GM12878 (cell line): ENCODE results near the gene UBL4A. TPM values are rescaled to one million over a fixed set of nuclear protein-coding genes. Genes with fewer than 3 reads are reported as not detected.

Source experiments
- ATAC-seq: fragments of 200-7000 bp; cut with Tn5 transposase; 3 replicates; pipeline ENCODE4 v1.9.1; 2020; ENCODE audit warnings: mild to moderate bottlenecking, moderate library complexity
- BruUV-seq: library from RNA; stranded (reverse); fragments of 400-500 nt; replicated peaks from 2 replicates; lab custom pipeline; 2021; lab: Mats Ljungman, UMichigan
- CTCF ChIA-PET: fragments of 300-600 bp; sonication (Branson Sonifier 250); formaldehyde crosslinking; extraction: SDS; loops from one replicate; lab custom pipeline; 2021; ENCODE audit warnings: inconsistent platforms; lab: Yijun Ruan, JAX
- POLR2A ChIA-PET: fragments of 350-600 bp; formaldehyde crosslinking; extraction: SDS; loops from one replicate; lab custom pipeline; 2021; ENCODE audit warnings: inconsistent platforms; lab: Charles Lee
- RAD21 ChIA-PET: fragments of 300-600 bp; sonication (Branson Sonifier 250); formaldehyde crosslinking; loops from one replicate; lab custom pipeline; 2023; ENCODE audit warnings: antibody characterized with exemption; ENCODE audit not compliant: unreplicated experiment; lab: Charles Lee
- SMC1A ChIA-PET: fragments of 300-600 bp; sonication (Branson Sonifier 250); formaldehyde crosslinking; loops from one replicate; lab custom pipeline; 2023; ENCODE audit not compliant: unreplicated experiment, uncharacterized antibody; lab: Charles Lee
- DNase-seq: peaks from one replicate; pipeline ENCODE4 v3.0.0-alpha.2; 2011; ENCODE audit warnings: low read depth, low spot score
- FAIRE-seq: peaks from 3 replicates; lab custom pipeline; 2011; peaks lifted over from hg19 to GRCh38; lab: Jason Lieb, UNC
- H2AFZ ChIP-seq: 2 replicates; pipeline ENCODE4 v1.6.0; 2011; ENCODE audit warnings: low read depth, low read length, control low read depth; ENCODE audit not compliant: control insufficient read depth
- H3K27ac ChIP-seq: 2 replicates; pipeline ENCODE4 v1.5.1; 2011; ENCODE audit warnings: control low read depth; ENCODE audit not compliant: control insufficient read depth, insufficient read depth
- H3K27me3 ChIP-seq, 2 experiments: replicated peaks in 1 of 2; 2 replicates each; pipeline versions ENCODE4 v1.6.0 to v1.6.1; 2011; ENCODE audit warnings: low read length in 1 of 2; ENCODE audit not compliant: control insufficient read depth in 2 of 2, insufficient read depth in 2 of 2
- H3K36me3 ChIP-seq, 2 experiments: 2 replicates each; pipeline ENCODE4 v1.5.1; 2011; ENCODE audit warnings: low read length in 1 of 2; ENCODE audit not compliant: control insufficient read depth in 2 of 2, insufficient read depth in 2 of 2
- H3K4me1 ChIP-seq: 2 replicates; pipeline ENCODE4 v1.6.1; 2011; ENCODE audit warnings: mild to moderate bottlenecking, low read length, moderate library complexity, mixed read lengths; ENCODE audit not compliant: control insufficient read depth, insufficient read depth
- H3K4me2 ChIP-seq: 2 replicates; pipeline ENCODE4 v1.6.0; 2011; ENCODE audit warnings: control low read depth; ENCODE audit not compliant: control insufficient read depth, insufficient read depth
- H3K4me3 ChIP-seq: fragments of 200-600 bp; sonication (generic); 2 replicates; pipeline ENCODE4 v1.5.1; 2016
- H3K79me2 ChIP-seq: 2 replicates; pipeline ENCODE4 v1.6.0; 2011; ENCODE audit warnings: low read length; ENCODE audit not compliant: control insufficient read depth, insufficient read depth
- H3K9ac ChIP-seq: 2 replicates; pipeline ENCODE4 v1.8.0; 2011; ENCODE audit warnings: low read length, control low read depth, mixed read lengths; ENCODE audit not compliant: control insufficient read depth, insufficient read depth
- H3K9me3 ChIP-seq: replicated peaks from 3 replicates; pipeline ENCODE4 v1.5.1; 2011; ENCODE audit warnings: mild to moderate bottlenecking, low read length; ENCODE audit not compliant: control insufficient read depth, insufficient read depth
- H4K20me1 ChIP-seq: 2 replicates; pipeline ENCODE4 v1.6.0; 2011; ENCODE audit not compliant: control insufficient read depth, insufficient read depth
- CBFB ChIP-seq: IDR thresholded peaks from 2 replicates; pipeline ENCODE4 v1.6.1; 2016; ENCODE audit warnings: antibody characterized with exemption, low read depth
- GATAD2B ChIP-seq: fragments of 450-650 bp; conservative IDR thresholded peaks from 2 replicates; pipeline ENCODE4 v1.6.1; 2017; ENCODE audit warnings: low read depth, mild to moderate bottlenecking, moderate library complexity
- JUND ChIP-seq: IDR thresholded peaks from 2 replicates; pipeline ENCODE4 v1.6.1; 2012; ENCODE audit warnings: low read depth, mild to moderate bottlenecking, low read length, improper control_type of control experiment, moderate library complexity
- KDM1A ChIP-seq: fragments of 200-600 bp; sonication (generic); IDR thresholded peaks from 2 replicates; pipeline ENCODE4 v1.6.1; 2016; ENCODE audit warnings: borderline replicate concordance
- MTA3 ChIP-seq: IDR thresholded peaks from 2 replicates; pipeline ENCODE4 v1.6.1; 2012; ENCODE audit warnings: low read length, inconsistent platforms, borderline replicate concordance
- MYB ChIP-seq: fragments of 150-350 bp; IDR thresholded peaks from 2 replicates; pipeline ENCODE4 v1.6.1; 2014; ENCODE audit warnings: mild to moderate bottlenecking, low read depth, low read length, borderline replicate concordance
- NR2C2 ChIP-seq: IDR thresholded peaks from 2 replicates; pipeline ENCODE4 v1.6.1; 2011; ENCODE audit warnings: borderline replicate concordance, low read depth; ENCODE audit not compliant: control insufficient read depth, insufficient read length
- POLR2AphosphoS2 ChIP-seq: IDR thresholded peaks from 2 replicates; pipeline ENCODE4 v1.6.1; 2011; ENCODE audit warnings: low read depth, mild to moderate bottlenecking, low read length, improper control_type of control experiment, moderate library complexity
- SMAD1 ChIP-seq: fragments of 450-650 bp; IDR thresholded peaks from 2 replicates; pipeline ENCODE4 v1.6.1; 2018; ENCODE audit warnings: mild to moderate bottlenecking, low read depth; ENCODE audit not compliant: partially characterized antibody
- STAT1 ChIP-seq: fragments of 450-650 bp; conservative IDR thresholded peaks from 2 replicates; pipeline ENCODE4 v1.6.1; 2014; ENCODE audit warnings: antibody characterized with exemption, mild to moderate bottlenecking
- TBL1XR1 ChIP-seq: IDR thresholded peaks from 2 replicates; pipeline ENCODE4 v1.6.1; 2012; ENCODE audit warnings: low read depth, low read length, improper control_type of control experiment
- YY1 ChIP-seq: IDR thresholded peaks from 2 replicates; pipeline ENCODE4 v1.6.1; 2011; ENCODE audit warnings: low read depth, mild to moderate bottlenecking, low read length
- ZNF384 ChIP-seq: IDR thresholded peaks from 2 replicates; pipeline ENCODE4 v1.6.1; 2012; ENCODE audit warnings: low read depth, mild to moderate bottlenecking, low read length, improper control_type of control experiment, borderline replicate concordance
- ZZZ3 ChIP-seq: IDR thresholded peaks from 2 replicates; pipeline ENCODE4 v1.6.1; 2011; ENCODE audit warnings: low read depth; ENCODE audit not compliant: control insufficient read depth, insufficient read length
- WGBS: methylation state at CpG from one replicate; pipeline ENCODE4 v1.1.6; 2016; ENCODE audit warnings: low lambda C conversion rate; ENCODE audit not compliant: insufficient replicate concordance, insufficient coverage; ENCODE audit errors: missing lambda C conversion rate; 5-methylcytosine and 5-hydroxymethylcytosine counted together
- in situ Hi-C: fragments of 300-500 bp; cut with MboI; formaldehyde crosslinking; loops from 9 replicates; pipeline ENCODE4 v1.14.3; 2018; ENCODE audit warnings: mixed read lengths
- intact Hi-C: fragments of 100-400 bp; cut with micrococcal nuclease; formaldehyde crosslinking; loops from one replicate; pipeline ENCODE4 v1.14.2; 2022; ENCODE audit not compliant: unreplicated experiment
- polyA plus RNA-seq, 11 experiments: library from polyadenylated mRNA; depleted of rRNA in 4 of 11; unstranded in 6 of 11; stranded (reverse) in 5 of 11; fragments of >200 nt; fragmentation: Nextera tagmentation in 4 of 11; fragmentation: Illumina TruSeq in 1 of 11; extraction: Ambion mirVana in 4 of 11; extraction: Trizol in 1 of 11; gene quantifications; 1 replicate in 1 of 11; 2 replicates in 10 of 11; pipeline versions ENCODE4 v1.2.1 to v1.2.3, GENCODE V29; 2011 to 2016; ENCODE audit warnings: inconsistent platforms in 2 of 11, missing spikeins in 2 of 11, low read depth in 1 of 11
- total RNA-seq, 4 experiments: library from RNA; depleted of rRNA in 3 of 4; stranded (reverse); fragments of >200 nt in 3 of 4; fragmentation: Illumina TruSeq in 1 of 4; extraction: Trizol in 1 of 4; gene quantifications; 2 replicates each; pipeline versions ENCODE4 v1.2.1 to v1.2.3, GENCODE V29; 2013 to 2021
- TF ChIP-seq, protein P1 (sequence below): IDR thresholded peaks from 2 replicates; pipeline ENCODE4 v1.6.1; 2011; ENCODE audit warnings: borderline replicate concordance, low read depth, mild to moderate bottlenecking, moderate library complexity, low read length; ENCODE audit not compliant: insufficient read depth, poor library complexity, severe bottlenecking
- TF ChIP-seq, protein P2 (sequence below): fragments of 450-650 bp; IDR thresholded peaks from 2 replicates; pipeline ENCODE4 v1.6.1; 2016; ENCODE audit warnings: mild to moderate bottlenecking, moderate library complexity, borderline replicate concordance
- TF ChIP-seq, protein P3 (sequence below): fragments of 150-350 bp; IDR thresholded peaks from 2 replicates; pipeline ENCODE4 v1.6.1; 2014; ENCODE audit warnings: mild to moderate bottlenecking, low read depth, low read length

Gene UBL4A
- total and polyA plus RNA-seq, 10 of the 15 experiments (the other 5 are each of a cell fraction or from before 2014, with no cell fraction given) = 4.2 to 49.9 (median 34.0) TPM

DNA sequence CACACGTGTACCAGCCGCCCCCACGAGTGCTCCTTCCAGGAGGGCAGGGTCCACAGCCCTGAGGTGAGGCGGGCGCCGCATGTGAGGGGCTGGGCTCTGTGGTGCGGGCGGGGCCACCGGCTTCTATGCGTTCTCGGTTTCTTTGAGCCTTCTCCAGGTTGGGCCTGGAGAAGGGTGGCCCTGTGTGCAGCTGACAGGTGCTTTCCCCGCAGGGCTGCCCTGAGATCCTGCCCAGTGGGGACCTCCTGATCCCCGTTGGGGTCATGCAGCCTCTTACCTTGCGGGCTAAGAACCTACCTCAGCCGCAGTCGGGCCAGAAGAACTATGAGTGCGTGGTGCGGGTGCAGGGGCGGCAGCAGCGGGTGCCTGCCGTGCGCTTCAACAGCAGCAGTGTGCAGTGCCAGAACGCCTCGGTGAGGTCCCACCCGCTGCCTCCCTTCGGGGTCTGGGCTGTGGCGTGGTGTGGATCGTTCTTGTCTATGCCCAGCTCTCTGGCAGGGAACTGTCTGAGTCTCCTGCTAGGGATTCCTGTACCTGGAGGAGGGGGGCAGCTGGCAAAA lies 21.5 kb downstream of the UBL4A start:
- no TSS peak for BruUV-seq
- DNase-seq (no peak), FAIRE-seq (no peak), ATAC-seq (no peak)
- H3K9ac ChIP-seq = no peak overlapping the region
- H3K79me2 ChIP-seq = no peaks in the 10 kb centered on the region
- SMC1A ChIA-PET = no interaction called here
- in situ Hi-C loops (no loop called here), intact Hi-C loops (no loop called here)
- RAD21 ChIA-PET = no interaction called here
- H3K27me3 ChIP-seq = no peaks in the 10 kb centered on the region
- CTCF ChIA-PET = no interaction called here
- TF ChIP-seq KDM1A (no peak), JUND (no peak), POLR2AphosphoS2 (no peak), STAT1 (no peak), MYB (no peak), MTA3 (no peak), ZZZ3 (no peak), SMAD1 (no peak), GATAD2B (no peak), YY1 (no peak), NR2C2 (no peak), CBFB (no peak), TBL1XR1 (no peak), ZNF384 (no peak)
- TF ChIP-seq, protein P1, sequence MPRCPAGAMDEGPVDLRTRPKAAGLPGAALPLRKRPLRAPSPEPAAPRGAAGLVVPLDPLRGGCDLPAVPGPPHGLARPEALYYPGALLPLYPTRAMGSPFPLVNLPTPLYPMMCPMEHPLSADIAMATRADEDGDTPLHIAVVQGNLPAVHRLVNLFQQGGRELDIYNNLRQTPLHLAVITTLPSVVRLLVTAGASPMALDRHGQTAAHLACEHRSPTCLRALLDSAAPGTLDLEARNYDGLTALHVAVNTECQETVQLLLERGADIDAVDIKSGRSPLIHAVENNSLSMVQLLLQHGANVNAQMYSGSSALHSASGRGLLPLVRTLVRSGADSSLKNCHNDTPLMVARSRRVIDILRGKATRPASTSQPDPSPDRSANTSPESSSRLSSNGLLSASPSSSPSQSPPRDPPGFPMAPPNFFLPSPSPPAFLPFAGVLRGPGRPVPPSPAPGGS = no peak
- TF ChIP-seq, protein P2, sequence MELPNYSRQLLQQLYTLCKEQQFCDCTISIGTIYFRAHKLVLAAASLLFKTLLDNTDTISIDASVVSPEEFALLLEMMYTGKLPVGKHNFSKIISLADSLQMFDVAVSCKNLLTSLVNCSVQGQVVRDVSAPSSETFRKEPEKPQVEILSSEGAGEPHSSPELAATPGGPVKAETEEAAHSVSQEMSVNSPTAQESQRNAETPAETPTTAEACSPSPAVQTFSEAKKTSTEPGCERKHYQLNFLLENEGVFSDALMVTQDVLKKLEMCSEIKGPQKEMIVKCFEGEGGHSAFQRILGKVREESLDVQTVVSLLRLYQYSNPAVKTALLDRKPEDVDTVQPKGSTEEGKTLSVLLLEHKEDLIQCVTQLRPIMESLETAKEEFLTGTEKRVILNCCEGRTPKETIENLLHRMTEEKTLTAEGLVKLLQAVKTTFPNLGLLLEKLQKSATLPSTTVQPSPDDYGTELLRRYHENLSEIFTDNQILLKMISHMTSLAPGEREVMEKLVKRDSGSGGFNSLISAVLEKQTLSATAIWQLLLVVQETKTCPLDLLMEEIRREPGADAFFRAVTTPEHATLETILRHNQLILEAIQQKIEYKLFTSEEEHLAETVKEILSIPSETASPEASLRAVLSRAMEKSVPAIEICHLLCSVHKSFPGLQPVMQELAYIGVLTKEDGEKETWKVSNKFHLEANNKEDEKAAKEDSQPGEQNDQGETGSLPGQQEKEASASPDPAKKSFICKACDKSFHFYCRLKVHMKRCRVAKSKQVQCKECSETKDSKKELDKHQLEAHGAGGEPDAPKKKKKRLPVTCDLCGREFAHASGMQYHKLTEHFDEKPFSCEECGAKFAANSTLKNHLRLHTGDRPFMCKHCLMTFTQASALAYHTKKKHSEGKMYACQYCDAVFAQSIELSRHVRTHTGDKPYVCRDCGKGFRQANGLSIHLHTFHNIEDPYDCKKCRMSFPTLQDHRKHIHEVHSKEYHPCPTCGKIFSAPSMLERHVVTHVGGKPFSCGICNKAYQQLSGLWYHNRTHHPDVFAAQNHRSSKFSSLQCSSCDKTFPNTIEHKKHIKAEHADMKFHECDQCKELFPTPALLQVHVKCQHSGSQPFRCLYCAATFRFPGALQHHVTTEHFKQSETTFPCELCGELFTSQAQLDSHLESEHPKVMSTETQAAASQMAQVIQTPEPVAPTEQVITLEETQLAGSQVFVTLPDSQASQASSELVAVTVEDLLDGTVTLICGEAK = no peak
- TF ChIP-seq, protein P3, sequence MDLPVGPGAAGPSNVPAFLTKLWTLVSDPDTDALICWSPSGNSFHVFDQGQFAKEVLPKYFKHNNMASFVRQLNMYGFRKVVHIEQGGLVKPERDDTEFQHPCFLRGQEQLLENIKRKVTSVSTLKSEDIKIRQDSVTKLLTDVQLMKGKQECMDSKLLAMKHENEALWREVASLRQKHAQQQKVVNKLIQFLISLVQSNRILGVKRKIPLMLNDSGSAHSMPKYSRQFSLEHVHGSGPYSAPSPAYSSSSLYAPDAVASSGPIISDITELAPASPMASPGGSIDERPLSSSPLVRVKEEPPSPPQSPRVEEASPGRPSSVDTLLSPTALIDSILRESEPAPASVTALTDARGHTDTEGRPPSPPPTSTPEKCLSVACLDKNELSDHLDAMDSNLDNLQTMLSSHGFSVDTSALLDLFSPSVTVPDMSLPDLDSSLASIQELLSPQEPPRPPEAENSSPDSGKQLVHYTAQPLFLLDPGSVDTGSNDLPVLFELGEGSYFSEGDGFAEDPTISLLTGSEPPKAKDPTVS = no peak
- no peak overlapping the region for H3K4me2 ChIP-seq
- WGBS = 87% methylated on average over 28 of the region's 28 CpGs
- POLR2A ChIA-PET = no interaction called here
- no peaks in the 10 kb centered on the region; the same call in 2 of the 3 replicates for H3K9me3 ChIP-seq
- no peaks in the 10 kb centered on the region for H4K20me1 ChIP-seq
- peaks cover 0 to 2% of the 10 kb centered on the region in 2 experiments; a peak in 2 of 4 replicates for H3K36me3 ChIP-seq
- H2AFZ ChIP-seq = no peak overlapping the region
- no peak overlapping the region for H3K4me3 ChIP-seq
- no peaks in the 10 kb centered on the region for H3K4me1 ChIP-seq
- no peak overlapping the region for H3K27ac ChIP-seq
